NB4 (cell line): Measurements from ENCODE around the gene GXYLT1.

ENCODE experiments used
- MAX ChIP-seq: IDR thresholded peaks from 2 replicates; pipeline ENCODE4 v1.6.1; 2011; ENCODE audit warnings: low read depth, low read length
- MYC ChIP-seq: IDR thresholded peaks from 2 replicates; pipeline ENCODE4 v1.6.1; 2011; ENCODE audit warnings: low read depth, low read length
- POLR2A ChIP-seq: IDR thresholded peaks from 2 replicates; pipeline ENCODE4 v1.6.1; 2011; ENCODE audit warnings: mild to moderate bottlenecking; ENCODE audit not compliant: insufficient read length; ENCODE audit errors: extremely low read depth
- TF ChIP-seq, protein P1 (sequence below): IDR thresholded peaks from one replicate; pipeline ENCODE4 v1.5.1; 2012; ENCODE audit warnings: low read depth, low read length

- TF ChIP-seq, protein P1, sequence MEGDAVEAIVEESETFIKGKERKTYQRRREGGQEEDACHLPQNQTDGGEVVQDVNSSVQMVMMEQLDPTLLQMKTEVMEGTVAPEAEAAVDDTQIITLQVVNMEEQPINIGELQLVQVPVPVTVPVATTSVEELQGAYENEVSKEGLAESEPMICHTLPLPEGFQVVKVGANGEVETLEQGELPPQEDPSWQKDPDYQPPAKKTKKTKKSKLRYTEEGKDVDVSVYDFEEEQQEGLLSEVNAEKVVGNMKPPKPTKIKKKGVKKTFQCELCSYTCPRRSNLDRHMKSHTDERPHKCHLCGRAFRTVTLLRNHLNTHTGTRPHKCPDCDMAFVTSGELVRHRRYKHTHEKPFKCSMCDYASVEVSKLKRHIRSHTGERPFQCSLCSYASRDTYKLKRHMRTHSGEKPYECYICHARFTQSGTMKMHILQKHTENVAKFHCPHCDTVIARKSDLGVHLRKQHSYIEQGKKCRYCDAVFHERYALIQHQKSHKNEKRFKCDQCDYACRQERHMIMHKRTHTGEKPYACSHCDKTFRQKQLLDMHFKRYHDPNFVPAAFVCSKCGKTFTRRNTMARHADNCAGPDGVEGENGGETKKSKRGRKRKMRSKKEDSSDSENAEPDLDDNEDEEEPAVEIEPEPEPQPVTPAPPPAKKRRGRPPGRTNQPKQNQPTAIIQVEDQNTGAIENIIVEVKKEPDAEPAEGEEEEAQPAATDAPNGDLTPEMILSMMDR: no peak
- TF ChIP-seq POLR2A (no peak), MAX (no peak), MYC (no peak)
Observed at GRCh38 chr12:42031847-42032564, 112.7 kb downstream of the GXYLT1 start.
